Epithelial cell of esophagus (primary cell): Measurements from ENCODE around the gene NUP205.
A peak's percentile ranks its signal among the peaks of the same experiment; 100 is the strongest.

ENCODE experiments used
- DNase-seq: peaks from one replicate; pipeline ENCODE4 v3.0.0; 2010; ENCODE audit warnings: low read depth
- H3K4me3 ChIP-seq: 2 replicates; pipeline ENCODE4 v1.5.1; 2011; ENCODE audit warnings: mild to moderate bottlenecking, low read length, control low read depth
- TF ChIP-seq, protein P1 (sequence below): IDR thresholded peaks from 2 replicates; pipeline ENCODE4 v1.5.1; 2011; ENCODE audit warnings: low read depth, mild to moderate bottlenecking, low read length, control low read depth, inconsistent platforms; ENCODE audit not compliant: insufficient read depth; ENCODE audit errors: missing control alignments

NUP205 gene

DNA sequence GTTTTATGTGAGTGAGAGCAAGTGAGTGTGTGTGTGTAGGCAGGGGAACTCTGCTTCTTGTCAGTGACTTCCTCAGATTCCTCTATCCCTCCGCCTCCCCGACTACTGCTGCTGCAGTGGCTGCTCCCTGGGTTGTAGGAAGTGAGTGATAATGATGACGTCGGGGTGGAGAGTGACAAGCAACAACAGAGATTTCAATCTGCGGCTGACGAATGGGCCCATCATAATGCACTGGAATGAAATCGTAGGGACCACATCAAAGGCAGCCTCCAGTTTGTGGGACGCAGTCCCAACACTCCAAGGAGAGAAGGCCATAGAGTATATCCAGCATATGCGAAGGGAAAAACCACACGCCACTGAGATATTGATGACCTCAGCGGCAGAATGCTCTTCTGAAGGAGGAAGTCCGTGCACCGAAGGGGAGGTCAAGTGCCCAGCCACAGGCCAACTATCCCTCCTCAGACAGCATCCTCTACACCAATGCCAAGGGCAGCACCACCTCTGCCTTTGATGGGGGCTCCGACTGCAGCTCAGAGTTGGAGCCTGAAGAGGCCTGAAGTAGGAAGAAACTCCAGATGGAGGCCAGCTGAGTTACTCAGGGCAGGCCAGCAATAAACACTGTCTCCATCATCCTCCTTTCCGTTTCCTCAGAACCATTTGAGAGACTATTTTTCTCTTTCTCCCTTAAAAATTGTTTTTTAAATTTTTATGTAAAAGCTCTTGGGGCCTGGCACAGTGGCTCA is 93.3 kb downstream of the NUP205 start:
- DNase-seq, result no peak
- H3K4me3 ChIP-seq, result no peak overlapping the region
- TF ChIP-seq, protein P1, sequence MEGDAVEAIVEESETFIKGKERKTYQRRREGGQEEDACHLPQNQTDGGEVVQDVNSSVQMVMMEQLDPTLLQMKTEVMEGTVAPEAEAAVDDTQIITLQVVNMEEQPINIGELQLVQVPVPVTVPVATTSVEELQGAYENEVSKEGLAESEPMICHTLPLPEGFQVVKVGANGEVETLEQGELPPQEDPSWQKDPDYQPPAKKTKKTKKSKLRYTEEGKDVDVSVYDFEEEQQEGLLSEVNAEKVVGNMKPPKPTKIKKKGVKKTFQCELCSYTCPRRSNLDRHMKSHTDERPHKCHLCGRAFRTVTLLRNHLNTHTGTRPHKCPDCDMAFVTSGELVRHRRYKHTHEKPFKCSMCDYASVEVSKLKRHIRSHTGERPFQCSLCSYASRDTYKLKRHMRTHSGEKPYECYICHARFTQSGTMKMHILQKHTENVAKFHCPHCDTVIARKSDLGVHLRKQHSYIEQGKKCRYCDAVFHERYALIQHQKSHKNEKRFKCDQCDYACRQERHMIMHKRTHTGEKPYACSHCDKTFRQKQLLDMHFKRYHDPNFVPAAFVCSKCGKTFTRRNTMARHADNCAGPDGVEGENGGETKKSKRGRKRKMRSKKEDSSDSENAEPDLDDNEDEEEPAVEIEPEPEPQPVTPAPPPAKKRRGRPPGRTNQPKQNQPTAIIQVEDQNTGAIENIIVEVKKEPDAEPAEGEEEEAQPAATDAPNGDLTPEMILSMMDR, result no peak

DNA sequence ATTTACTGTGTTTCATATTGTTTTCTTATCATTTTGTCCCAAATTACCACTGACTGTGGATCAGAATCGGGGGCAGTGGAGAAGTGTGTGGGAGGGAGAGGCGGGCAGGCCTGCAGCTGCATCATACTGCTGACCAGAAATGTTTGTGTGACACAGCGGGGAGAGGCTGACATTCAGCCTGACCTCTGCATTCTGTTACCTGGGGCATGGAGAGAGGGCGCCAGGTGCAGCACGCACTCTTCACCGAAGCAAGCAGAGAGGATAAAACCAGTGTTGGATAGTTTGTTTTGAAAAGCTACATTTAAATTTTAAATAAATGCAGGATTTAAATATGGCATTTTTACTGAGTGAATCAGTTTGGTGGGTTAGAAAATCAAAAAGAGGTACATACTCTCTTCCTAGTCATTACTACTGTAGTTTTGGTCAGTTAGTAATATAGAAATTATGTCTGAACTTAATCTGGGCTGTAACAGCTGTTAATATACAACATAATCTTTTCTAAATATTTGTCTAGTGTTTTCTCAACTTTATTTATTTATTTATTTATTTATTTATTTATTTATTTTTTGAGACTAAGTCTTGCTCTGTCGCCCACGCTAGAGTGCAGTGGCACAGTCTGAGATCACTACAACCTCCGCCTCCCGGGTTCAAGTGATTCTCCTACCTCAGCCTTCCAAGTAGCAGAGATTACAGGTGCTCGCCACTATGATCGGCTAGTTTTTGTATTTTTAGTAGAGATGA is 95.8 kb downstream of the NUP205 start:
- DNase-seq, result no peak
- H3K4me3 ChIP-seq, result no peak overlapping the region
- TF ChIP-seq, protein P1, result no peak

DNA sequence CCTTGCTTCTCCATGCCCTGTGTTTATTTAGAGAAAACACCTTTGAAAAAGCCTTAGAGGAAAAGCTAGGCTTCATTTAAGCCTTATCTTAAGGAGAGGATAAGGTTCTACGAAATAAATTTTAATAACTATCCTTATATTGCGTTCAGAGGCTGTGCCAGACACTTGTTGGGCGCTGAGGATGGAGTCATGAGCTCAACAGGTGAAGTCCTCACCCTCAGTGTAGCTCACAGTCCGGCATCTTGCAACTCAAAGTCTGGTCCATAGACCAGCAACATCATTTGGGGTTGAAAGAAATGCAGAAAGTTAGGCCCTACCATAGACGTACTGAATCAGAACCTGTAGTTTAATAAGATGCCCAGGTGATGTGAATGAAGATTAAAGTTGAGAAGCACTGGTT is 100.8 kb downstream of the NUP205 start:
- DNase-seq, result no peak
- TF ChIP-seq, protein P1, result no peak
- no peak overlapping the region for H3K4me3 ChIP-seq

DNA sequence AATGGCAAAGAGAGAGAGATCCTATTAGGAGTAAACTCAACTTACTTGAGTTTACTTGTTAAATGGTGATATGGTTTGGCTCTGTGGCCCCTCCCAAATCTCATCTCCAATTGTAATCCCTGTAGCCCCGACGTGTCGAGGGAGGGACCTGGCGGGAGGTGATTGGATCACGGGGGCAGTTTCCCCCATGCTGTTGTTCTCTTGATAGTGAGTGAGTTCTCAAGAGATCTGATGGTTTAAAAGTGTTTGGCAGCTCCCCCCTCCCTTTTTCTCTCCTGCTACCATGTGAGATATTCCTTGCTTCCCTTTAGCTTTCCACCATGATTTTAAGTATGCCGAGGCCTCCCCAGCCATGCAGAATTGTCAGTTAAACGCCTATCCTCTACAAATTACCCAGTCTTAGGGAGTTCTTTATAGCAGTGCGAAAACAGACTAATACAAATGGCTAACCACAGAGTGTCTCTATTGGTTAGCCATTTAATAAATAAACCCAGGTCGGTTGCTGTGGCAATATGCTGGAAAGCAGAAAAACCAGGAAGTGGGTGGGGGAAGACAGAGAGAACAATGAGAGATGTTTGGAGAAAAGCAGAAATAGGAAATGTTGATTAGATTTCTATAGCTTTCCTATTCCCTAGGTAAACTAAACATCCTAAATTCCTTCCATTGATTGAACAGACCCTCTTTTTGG is 101.6 kb downstream of the NUP205 start:
- TF ChIP-seq, protein P1, result no peak
- no peak for DNase-seq
- H3K4me3 ChIP-seq, result no peak overlapping the region

DNA sequence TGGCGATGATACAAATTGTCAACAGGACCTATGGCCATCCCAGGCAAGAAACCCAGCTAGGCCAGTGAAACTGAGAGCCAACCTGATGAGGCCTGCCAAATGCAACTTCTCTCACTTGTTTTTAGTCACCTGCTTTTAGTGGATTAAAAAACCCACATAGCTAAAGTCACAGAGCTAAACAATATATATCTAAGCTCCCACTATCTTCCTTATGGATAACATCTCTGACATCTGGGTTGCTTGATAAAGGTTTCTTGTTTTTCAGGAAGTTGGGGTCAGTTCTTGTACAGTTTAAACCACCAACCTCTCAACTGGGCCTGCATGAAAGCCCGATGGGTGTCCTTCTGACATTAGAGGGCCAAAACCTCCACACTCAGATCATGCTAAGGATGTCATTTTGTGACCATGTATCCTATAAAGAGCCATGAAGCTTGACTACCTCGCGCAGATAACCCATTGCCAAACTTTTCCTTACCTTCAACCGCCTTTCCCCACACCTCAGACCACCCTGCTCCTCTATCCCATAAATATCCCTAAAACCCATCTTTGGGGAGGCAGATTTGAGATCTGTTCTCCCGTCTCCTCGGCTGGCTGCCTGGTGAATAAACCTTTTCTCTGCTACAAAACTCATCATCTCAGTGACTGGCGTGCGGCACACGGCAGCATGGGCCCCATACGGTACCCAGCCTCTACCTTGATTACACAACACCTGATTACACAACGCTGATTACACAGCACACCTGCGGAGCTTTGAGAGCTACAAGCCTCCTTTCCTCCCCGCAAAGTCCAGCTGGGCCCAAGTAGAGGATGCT is 103.8 kb downstream of the NUP205 start:
- TF ChIP-seq, protein P1, result no peak
- DNase-seq, result peak; percentile 91
- peak overlapping the region; percentile 83 for H3K4me3 ChIP-seq

DNA sequence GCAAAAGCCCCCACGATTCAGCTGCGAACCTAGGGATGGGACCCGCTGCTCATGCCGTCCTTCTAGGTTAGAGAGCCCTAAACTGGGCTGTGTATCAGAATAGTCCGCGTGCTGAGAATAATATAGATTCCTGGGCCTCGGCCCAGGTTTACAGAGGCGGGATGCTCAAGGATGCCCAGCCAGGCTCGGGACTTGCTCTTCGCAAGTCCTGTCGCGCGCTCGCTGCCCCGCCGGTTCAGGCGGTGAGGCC is 104.3 kb downstream of the NUP205 start:
- no peak for DNase-seq
- TF ChIP-seq, protein P1, result no peak
- peak overlapping the region; percentile 83 for H3K4me3 ChIP-seq
